Adrenal gland (tissue), 5 donors: Measurements from ENCODE around the gene RHOBTB3.

ENCODE experiments used
- CTCF ChIP-seq, 6 experiments: fragments of 450-650 bp in 4 of 6; fragments of 200-600 bp in 2 of 6; sonication (generic) in 1 of 6; IDR thresholded peaks; 1 replicate in 5 of 6; 2 replicates in 1 of 6; pipeline versions ENCODE4 v1.5.1 to v1.8.0; 2016 to 2021; ENCODE audit warnings: antibody characterized with exemption in 6 of 6, mild to moderate bottlenecking in 2 of 6, moderate library complexity in 1 of 6
- POLR2A ChIP-seq, 2 donors: fragments of 450-650 bp; IDR thresholded peaks; one replicate each; pipeline ENCODE4 v1.6.1; 2017; ENCODE audit warnings: antibody characterized with exemption in 2 of 2, mild to moderate bottlenecking in 2 of 2, moderate library complexity in 1 of 2
- donor health status: DM: no; HTN: no; CAD: no.

DNA sequence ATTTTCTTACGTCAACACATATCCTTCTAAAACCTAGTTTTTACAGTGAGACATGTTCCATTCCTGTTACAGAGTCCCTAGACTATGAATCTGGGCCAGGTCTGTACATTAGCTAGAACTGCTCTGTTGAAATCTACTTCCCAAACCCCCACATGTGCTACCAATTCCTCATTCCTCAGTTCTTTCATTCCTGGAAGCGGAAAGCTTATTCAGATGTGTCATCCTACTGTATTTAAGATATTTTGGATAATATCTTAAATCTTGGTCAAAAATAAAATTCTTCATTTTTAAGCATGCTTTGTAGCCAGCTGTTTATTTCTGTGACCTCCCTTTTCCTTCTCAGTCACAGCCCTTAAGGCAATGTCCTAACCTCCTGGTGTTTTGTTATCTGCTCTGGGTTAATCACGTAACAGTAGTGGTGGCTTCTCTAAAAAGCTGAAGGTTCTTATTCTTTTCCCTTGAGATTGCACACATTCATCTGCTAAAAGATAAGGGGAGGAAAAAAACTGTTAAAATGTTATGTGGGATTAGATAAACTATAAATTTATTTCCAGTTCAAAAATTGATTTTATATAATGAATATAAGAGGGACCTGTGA lies 55.8 kb downstream of the RHOBTB3 start:
- no peak for TF ChIP-seq POLR2A (IDR thresholded peaks at IDR 0.05)
- no peak for TF ChIP-seq CTCF (IDR thresholded peaks at IDR 0.05)
